Measurements from ENCODE around the gene PCK2. TPM values are rescaled to one million over a fixed set of nuclear protein-coding genes. Genes with fewer than 3 reads are reported as not detected.

Gene PCK2
- total and polyA plus RNA-seq, 2 of the 13 experiments (the other 11 are each of a cell fraction or from before 2014, with no cell fraction given), result 129 to 272 TPM

GRCh38 chr14:24098229-24098926, 4.3 kb downstream of the PCK2 start (continued):
- peak; percentile 39; the same call in 1 of the 2 replicates for TF ChIP-seq UBTF (CRISPR knock-in tag; IDR thresholded peaks at IDR 0.05)
- no peak for TF ChIP-seq ZNF451 (CRISPR knock-in tag; IDR thresholded peaks at IDR 0.05)
- no peak for TF ChIP-seq MED1 (CRISPR knock-in tag; IDR thresholded peaks at IDR 0.05)
- TF ChIP-seq ZFP91 (CRISPR knock-in tag; IDR thresholded peaks at IDR 0.05; ENCODE audit: borderline replicate concordance), result no peak
- no peak for TF ChIP-seq MXD1 (CRISPR knock-in tag; IDR thresholded peaks at IDR 0.05)
- 0 out of 2 replicates have a peak, but pooled peaks have one; percentile 14 for TF ChIP-seq ZNF629 (CRISPR knock-in tag; conservative IDR thresholded peaks at IDR 0.05)
- peak; percentile 46 for TF ChIP-seq RBM22 (optimal IDR thresholded peaks at IDR 0.05; ENCODE audit: low read length)
- TF ChIP-seq CHD4 (IDR thresholded peaks at IDR 0.05; ENCODE audit: borderline replicate concordance, low read length), result no peak
- no peak for TF ChIP-seq AKNA (CRISPR knock-in tag; IDR thresholded peaks at IDR 0.05; ENCODE audit: borderline replicate concordance)
- TF ChIP-seq TEAD3 (CRISPR knock-in tag; optimal IDR thresholded peaks at IDR 0.05; ENCODE audit: borderline replicate concordance), result no peak
- no peak for TF ChIP-seq ZNF142 (CRISPR knock-in tag; IDR thresholded peaks at IDR 0.05)
- no peak for TF ChIP-seq SMAD1 (CRISPR knock-in tag; IDR thresholded peaks at IDR 0.05; ENCODE audit: borderline replicate concordance, low read depth)
- 0 out of 2 replicates have a peak, but pooled peaks have one; percentile 29 for TF ChIP-seq MYNN (CRISPR knock-in tag; IDR thresholded peaks at IDR 0.05; ENCODE audit: low read depth)
